DMS 273 treated with DMSO at 0.1 percent for 48 hours (cell line): Measurements from ENCODE around the gene DGKZ.

Experiments
- DNase-seq: peaks from one replicate; lab custom pipeline; 2025; lab: John Stamatoyannopoulos, UW

Gene DGKZ

DNA sequence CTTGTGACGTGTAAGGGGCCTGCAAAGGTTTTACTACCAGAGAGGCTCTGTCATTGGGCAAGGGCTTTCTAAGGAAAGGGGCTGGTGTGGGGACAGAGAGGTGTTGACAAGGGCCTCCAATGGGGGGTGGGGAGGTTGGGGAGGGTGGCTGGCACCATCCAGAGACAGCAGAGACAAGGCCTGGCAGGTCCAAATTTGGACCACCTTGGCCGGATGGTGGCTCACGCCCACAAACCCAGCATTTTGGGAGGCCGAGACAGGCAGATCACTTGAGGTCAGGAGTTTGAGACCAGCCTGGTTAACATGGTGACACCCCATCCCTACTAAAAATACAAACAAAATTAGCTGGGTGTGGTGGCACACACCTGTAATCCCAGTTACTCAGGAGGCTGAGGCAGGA is 46.5 kb downstream of the DGKZ start:
- DNase-seq = no peak

DNA sequence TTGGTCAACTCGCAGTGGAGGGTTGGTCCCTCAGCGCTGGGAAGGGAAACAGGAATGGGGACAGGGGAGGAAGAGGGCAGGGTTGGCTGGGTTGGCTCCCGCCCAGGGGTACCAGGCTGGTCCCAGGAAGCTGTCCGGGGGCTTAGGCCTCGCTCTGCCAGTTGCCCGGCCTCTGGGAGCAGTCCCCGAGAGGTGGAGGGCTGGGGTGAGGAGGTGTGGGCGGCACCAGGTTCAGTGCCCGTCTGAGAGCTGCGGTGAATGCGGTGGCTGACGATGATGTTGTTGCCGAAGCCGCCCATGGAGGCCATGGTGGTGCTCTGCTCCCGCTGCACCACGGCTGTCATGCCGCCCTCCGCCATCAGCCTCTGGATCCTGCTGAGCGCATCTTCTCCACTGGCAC is 50.3 kb downstream of the DGKZ start:
- DNase-seq = no peak

DNA sequence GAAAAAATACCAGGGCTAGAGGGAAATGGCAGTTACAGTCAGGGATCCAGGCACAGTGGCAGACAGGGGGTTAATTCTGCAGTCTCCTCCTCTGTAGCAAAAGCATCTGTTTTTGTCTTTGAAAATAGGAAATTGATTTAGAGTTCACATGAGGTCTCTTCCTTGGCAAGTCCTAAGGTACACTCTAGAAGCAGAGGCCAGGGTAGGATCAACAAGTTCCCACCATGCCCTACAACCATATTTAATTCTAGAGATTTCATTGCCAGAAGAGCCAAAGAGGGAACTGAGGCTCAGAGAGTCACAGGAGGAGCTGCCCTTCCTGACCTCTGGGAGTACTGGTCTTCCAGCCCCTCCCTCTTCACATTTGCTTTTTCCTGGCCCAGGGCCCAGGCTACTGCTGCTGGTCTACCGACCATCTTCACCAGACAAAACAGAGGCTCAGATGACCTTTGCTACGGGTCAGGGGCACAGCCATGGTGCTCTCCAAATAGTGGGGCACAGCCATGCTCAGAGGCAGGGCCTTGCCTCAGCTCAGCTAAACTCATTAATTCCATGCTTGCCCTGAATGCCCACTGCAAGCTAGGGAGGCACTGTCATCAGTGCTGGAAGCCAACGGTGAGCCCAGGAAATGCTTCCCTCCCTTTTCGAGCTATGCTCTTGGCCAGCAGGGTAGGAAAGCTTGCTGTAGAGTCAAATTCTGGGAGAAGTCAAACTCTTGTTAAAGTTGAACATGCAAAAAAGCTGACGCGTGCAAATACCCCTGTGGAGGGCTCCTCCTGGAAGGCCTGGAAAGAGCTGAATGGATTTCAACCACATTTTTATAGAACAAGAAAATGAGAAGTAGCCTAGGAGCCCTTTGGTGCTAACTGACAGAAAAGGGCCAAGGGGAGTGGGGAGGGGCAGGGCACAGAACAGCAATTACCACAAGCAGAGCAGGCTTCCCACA is 56.0 kb downstream of the DGKZ start:
- no peak for DNase-seq

DNA sequence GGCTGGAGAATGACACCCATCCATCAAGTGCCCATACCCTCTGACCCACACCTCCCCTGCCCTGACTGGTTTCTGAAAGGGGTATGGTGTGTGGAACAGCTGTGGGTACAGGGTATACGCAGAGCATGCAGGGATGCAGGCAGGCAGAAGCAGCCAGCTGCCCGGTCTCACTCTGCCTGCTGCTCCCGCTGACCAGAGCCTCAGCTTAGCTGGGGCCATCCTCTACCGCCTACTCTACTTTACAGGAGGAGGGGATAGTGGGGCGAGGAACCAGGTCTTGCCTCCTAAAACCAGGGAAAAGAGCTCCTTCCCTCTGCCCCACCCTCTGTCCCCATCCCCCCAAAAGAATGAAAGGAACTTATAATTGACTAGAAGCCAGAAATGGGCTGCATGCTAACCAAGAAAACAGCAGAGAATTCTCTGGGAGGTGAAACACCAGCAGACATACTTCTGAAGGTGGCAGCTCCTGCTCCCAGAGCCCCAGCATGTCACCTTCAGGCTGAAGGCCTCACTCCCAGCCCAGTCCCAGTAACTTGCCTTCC is 57.3 kb downstream of the DGKZ start:
- DNase-seq = no peak

DNA sequence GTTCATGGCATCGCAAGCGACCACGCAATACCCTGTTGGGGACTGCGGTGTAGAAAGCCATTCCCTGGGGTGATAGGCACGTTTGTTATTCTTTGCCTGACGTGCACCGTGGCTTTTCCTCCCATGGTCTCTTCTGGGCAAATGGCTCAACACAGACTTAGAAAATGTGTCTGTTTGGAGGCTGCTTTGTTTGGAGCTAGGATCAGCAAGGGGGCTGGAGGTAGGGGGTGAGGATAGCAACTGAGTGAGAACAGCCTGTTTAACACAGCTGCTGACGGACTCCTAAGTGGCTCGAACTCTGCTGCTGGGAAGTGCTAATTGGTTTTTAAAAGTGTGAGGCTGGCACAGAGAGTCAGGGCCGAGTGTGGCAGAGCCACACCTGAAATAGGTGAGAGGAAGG is 60.4 kb downstream of the DGKZ start:
- no peak for DNase-seq

DNA sequence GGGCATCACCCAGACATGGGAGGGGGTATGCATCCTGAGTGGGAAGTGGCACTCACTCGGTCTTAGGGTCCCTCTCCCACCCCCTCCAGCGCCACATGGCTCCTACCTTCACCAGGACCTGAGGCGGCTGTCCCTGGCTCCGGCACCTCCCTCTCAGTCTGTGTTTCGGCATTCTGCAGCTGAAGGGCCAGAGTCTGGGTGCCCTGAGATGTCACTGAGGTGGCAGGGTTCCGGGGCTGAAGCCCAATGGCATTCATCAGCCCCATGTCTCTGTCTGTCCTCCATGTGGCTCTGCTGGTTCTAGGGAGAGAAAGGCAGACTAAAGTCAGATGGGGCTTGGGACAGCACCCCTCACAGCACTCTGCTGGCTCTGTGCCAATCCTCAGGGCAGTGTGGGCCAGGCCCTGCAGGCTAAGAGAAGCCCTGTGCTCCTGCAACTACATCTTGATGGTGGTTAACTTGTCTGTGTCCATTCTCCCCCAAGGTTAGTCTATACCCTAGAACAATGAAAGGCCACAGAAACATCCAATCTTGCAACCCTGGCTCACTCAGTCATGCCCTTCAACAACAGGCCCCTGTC is 61.2 kb downstream of the DGKZ start:
- no peak for DNase-seq

DNA sequence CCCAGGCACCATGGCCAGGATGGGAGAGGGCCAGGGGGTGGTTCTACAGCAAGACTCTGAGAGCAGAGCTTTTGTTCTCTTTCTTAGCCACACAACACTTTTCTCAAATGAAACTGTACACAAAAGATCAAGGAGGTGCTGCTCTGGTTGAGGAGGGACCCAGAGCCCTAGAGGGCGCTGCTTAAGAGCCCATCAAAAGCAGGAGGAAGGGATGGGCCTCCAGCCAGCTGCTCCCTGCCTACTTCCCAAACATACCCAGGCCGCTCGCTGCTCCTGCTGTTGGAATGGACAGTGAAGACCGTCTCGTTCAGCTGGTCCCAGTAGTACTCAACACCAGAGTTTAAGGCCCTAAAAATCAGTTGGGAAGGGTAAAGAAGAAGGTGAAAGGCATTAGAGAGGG is 62.8 kb downstream of the DGKZ start:
- no peak for DNase-seq

DNA sequence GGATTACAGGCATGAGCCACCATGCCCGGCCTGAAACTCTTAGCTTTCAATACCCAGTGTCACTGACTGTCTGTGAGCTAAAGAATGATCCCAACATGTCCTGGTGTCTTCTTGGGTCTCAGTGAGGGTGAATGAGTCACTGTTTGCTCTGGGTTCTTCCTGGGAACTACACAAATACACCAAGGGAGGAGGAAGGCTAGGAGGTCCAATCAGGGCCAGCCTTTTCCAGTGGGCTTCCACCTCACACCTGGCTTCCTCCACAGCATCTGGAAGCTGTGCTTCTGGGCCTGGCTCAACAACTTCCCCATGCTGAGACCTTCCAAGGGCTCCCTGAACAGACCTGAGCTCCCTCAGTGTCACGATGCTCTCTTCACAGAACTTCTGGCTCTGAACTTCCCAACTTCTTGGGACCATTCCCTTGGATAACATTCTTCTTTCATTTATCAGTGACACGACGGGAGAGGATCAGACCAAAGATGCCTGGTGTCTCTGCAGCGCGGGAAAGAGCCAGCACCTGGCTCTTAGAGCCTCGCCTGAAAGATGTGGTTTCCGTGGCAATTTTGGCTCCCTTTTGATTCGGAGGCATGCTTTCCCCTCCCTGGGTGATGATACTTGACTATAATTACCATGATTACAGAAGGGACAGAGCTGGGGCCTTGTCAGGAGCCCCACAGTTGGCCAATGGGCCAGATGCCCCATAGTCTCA is 66.7 kb downstream of the DGKZ start:
- DNase-seq = no peak

DNA sequence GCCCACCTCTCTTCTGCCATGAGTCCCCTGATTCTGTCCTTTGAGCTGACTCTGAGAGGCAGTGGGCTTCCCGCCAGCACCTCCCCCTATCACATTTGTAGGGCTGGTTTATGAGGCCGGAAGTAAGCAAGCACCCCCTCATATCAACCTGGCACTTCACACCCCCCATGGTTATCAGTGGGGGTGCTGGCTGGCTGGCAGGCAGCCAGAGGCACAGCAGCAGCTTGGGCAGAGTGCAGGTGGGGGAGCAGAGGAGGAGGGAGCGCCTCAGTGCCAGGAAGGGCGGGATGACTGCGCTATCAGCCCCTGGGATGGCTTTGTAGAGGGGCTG is 67.2 kb downstream of the DGKZ start:
- no peak for DNase-seq

DNA sequence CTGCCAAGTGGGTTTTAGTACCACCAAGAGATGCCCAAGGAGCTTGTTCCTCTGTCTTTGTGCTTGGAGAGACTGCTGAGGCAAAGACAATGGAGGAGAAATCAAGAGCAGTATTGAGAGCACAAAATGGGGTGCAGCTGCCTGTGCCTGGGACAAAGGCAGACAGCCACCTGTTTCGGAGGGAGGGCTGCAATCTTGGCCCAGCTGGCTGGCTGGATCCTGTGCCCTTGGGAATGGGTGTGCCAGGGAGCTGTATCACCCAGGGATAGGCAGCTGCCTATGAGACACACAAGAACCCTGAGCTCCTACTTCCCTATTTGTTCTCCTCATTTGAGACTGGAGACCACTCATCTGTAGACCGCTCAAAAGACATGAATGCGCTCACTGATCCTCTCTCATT is 67.6 kb downstream of the DGKZ start:
- DNase-seq = no peak

DNA sequence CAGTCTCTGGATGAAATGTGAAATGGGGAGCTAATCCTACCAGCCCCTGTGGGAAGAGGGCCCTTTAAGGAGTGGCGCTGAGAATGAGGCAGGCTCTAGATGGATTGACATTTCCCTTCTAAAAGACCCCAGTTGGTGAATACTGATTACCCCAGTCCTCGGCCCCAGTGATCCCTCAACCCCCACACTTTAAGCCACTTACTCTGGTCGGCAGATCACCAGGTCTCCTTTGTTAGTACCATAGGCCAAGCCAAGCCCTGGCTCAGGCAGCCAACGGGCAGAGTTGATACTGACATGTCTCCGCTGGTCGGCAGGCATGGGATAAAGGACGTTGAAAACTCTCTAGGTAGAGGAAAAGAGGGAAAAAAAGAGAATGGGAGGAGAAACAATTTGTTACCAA is 70.4 kb downstream of the DGKZ start:
- no peak for DNase-seq

DNA sequence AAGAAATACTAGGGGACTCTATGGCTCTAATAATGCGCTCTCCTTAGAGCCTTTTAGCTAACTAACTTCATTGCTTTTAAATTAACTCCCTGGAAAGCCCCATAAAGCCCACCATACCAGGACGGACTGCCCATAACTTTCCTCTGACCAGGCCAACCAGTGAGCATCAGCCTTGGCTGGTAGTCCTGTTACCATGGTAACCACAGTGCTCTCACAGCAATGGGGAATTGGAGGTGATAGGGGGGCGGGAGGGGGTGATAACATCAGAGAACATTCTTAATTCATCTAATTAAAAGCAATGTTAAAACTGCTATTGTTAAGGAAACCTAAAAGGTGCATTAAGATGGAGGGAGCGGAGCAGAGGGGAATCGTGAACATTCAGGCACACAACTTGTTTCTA is 71.5 kb downstream of the DGKZ start:
- DNase-seq = no peak

DNA sequence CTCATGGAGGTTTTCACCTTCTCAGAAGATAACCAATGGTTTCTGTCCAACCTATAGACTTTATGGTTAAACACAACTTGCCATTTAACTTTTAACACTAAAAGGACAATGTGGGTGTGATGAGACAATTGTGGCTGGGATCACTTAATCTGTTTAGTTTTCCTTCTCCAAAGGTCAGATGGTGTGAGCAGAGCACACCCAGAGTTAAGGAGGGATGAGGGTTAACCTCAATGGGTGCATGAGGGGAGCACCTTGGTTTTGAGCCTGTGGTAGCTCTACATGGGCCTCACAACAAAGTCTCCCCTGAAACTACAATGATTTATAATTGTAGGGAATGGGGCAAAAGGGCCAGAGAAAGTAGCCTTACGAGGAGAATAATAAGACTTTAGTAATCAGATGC is 73.2 kb downstream of the DGKZ start:
- no peak for DNase-seq

DNA sequence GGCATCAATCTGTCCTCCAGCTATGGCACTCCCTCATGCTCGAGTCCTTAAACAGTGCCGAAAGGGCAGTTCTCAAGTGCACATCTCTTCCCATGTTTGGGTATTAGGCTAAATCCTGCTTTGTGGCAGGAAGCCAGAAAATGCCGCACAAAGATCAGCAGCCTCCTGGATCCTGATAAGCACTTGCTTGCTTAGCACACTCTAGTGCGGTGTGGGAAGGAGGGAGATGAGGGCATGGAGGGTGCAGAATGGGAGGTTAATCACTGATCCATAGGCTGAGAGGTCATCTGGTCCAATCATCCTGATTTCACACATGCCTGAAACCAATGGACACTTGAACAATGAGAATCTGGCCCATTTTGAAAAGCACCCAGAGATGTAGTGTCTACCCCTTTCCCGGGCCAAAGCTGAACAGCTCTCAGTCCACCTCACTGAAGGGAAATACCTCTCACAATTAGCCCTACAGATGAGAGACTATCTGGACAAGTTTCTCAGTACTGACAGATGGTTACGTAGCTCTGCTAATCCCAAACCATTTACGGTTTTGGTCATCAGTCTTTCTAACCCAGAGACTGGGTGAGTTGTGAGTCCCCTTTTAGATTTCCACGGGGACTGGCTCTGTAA is 74.1 kb downstream of the DGKZ start:
- no peak for DNase-seq

DNA sequence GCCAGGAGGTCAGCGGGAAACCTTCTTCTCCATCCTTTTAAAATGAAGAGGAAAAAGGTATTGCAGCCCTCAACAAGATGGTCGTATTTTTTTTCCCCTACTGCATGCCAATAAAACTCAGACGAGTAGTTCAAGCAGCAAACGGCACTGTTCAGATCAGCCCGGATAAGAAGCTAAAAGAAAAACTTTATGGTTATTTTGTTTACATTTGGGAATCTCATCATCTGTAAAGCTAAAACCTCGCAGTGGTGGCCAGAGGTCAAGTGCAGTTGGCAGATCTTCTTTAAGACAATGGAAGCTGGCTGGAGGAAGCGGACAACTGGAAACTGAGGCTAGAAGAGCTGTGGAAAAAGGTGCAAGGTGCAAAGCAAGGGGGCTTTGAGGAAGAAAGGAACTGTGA is 75.3 kb downstream of the DGKZ start:
- DNase-seq = no peak

DNA sequence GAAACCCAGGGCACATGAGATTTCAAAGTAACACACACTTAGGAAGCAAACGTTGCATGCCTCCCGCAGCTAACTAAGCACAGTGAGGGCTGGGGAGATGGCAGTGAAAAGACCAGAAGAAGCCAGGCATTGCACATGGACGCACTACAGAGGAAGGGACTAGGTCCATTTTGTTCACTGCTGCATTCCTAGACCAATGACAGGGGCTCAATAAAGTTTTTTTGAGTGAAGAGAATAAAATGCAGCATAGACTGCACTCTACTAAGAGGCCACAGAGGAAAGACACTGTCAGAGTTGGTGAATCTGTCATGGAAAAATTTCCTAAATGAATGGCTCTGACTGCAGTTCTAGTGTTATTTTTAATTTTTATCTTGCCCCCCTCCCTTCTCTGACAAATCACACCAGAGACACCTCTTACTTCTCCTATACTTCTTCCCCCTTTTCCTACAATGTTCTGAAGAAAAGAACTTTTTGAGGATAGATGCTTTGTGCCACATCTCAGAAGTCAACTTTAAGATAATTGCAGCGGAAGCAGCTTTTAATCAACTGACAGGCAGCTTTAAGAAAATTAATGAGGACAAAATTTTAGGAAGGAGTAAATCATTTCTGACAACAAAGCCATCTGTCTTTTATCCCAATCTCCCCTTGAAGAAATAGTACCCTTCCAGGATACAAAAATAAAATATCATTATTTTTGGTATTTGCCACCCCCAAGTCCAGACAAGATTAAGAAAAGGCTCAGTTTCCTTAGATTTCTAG is 79.1 kb downstream of the DGKZ start:
- DNase-seq = no peak

DNA sequence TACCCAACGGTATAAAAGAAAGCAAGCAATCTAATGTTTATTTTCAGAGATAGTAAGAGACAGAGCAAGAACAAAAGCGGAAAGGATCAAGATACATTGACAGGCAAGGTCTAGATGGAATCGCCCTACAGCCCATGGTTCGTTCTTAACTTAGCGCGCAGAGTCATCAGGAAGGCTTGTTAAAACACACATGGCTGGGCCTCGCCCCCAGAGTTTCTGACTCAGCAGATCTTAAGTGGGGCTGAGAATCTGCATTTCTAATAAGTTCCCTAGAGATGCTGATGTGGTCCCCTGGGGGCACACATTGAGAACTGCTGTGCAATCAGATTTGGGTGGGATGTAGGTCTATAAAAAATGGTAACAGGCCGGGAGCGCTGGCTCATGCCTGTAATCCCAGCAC is 80.1 kb downstream of the DGKZ start:
- DNase-seq = no peak

DNA sequence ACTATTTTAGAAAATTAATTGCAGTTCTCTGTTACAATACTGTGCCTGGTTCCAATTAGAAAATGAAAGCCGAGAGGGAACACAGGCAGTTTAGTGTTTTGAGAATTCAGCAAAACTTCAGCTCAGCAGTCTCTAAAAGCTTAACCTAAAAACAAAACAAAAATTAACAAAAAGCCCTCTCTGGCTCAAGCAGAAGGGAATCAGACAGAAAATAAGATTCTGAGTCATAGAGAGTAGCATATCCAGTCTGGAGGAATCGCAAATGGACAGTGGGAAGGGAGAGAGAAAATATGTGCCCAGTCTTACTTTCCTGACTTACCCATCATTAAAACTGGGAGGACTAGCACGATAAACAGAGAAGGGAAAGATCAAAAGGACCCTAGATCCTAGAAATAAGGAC is 82.5 kb downstream of the DGKZ start:
- DNase-seq = no peak
